Thyroid gland (tissue), 4 donors: ENCODE measurements around the gene H1-8.

Experiments
- CTCF ChIP-seq, 6 experiments: fragments of 200-600 bp in 3 of 6; fragments of 450-650 bp in 3 of 6; sonication (generic) in 3 of 6; IDR thresholded peaks; one replicate each; pipeline ENCODE4 v1.5.1; 2016 to 2019; ENCODE audit warnings: antibody characterized with exemption in 6 of 6, mild to moderate bottlenecking in 2 of 6, inconsistent platforms in 1 of 6, moderate library complexity in 1 of 6
- POLR2A ChIP-seq, 2 donors: fragments of 450-650 bp; IDR thresholded peaks; one replicate each; pipeline ENCODE4 v1.6.1; 2017; ENCODE audit warnings: antibody characterized with exemption in 2 of 2, mild to moderate bottlenecking in 2 of 2, moderate library complexity in 1 of 2

- TF ChIP-seq CTCF (IDR thresholded peaks at IDR 0.05) (no peak), POLR2A (IDR thresholded peaks at IDR 0.05) (no peak)
Measured at GRCh38 chr3:129594409-129594808, 51.4 kb downstream of the H1-8 start.
